Activated T-cell treated with anti-CD3 and anti-CD28 coated beads, Interleukin-2, amount 50 U/mL, for 24 hours (primary cell): ENCODE results near the gene PDZRN3.
"Not testable (repeated sequence)": the region's sequence is repeated elsewhere in the genome, so short reads cannot be mapped to it uniquely, and the experiment has no call there.

Experiments used
- DNase-seq: peaks from one replicate; pipeline ENCODE4 v3.0.0-alpha.2; 2020
- H3K27ac Mint-ChIP-seq: 2 replicates; pipeline ENCODE4 v1.8.0; 2020; ENCODE audit warnings: mild to moderate bottlenecking, mixed read lengths
- H3K27me3 Mint-ChIP-seq: 2 replicates; pipeline ENCODE4 v1.8.0; 2020; ENCODE audit warnings: mixed read lengths
- H3K36me3 Mint-ChIP-seq: 2 replicates; pipeline ENCODE4 v1.8.0; 2020; ENCODE audit warnings: low read depth, mixed read lengths
- H3K4me1 Mint-ChIP-seq: 2 replicates; pipeline ENCODE4 v1.8.0; 2020; ENCODE audit warnings: low read depth, mixed read lengths
- H3K4me3 Mint-ChIP-seq: 2 replicates; pipeline ENCODE4 v1.8.0; 2020; ENCODE audit warnings: mild to moderate bottlenecking, moderate library complexity, mixed read lengths
- H3K9me3 Mint-ChIP-seq: 2 replicates; pipeline ENCODE4 v1.8.0; 2020; ENCODE audit warnings: mixed read lengths

PDZRN3 gene

GRCh38 chr3:73568371-73568862 lies 56.3 kb downstream of the PDZRN3 start:
- H3K27me3 Mint-ChIP-seq: peaks cover 37% of the 10 kb centered on the region
- H3K36me3 Mint-ChIP-seq: no peaks in the 10 kb centered on the region
- DNase-seq: no peak
- no peak overlapping the region for H3K4me3 Mint-ChIP-seq
- H3K4me1 Mint-ChIP-seq: no peaks in the 10 kb centered on the region
- no peaks in the 10 kb centered on the region for H3K9me3 Mint-ChIP-seq
- no peak overlapping the region for H3K27ac Mint-ChIP-seq

GRCh38 chr3:73565374-73565773 lies 59.4 kb downstream of the PDZRN3 start:
- H3K36me3 Mint-ChIP-seq, DNase-seq, H3K27ac Mint-ChIP-seq, H3K4me3 Mint-ChIP-seq, H3K9me3 Mint-ChIP-seq, H3K4me1 Mint-ChIP-seq: not testable (repeated sequence)
- peaks cover 12% of the 10 kb centered on the region for H3K27me3 Mint-ChIP-seq

- Mint-ChIP-seq H3K4me3 (no peak overlapping the region), H3K27ac (no peak overlapping the region), H3K9me3 (no peaks in the 10 kb centered on the region)
Measured at GRCh38 chr3:73563896-73564582, 60.7 kb downstream of the PDZRN3 start.

GRCh38 chr3:73561494-73561893 lies 63.2 kb downstream of the PDZRN3 start:
- Mint-ChIP-seq H3K4me3 (no peak overlapping the region), H3K36me3 (no peaks in the 10 kb centered on the region), H3K27ac (no peak overlapping the region), H3K9me3 (no peaks in the 10 kb centered on the region), H3K27me3 (peaks cover 2% of the 10 kb centered on the region), H3K4me1 (no peaks in the 10 kb centered on the region)
- DNase-seq: no peak

More at GRCh38 chr3:73563896-73564582, 60.7 kb downstream of the PDZRN3 start:
- DNase-seq: no peak
- Mint-ChIP-seq H3K36me3 (no peaks in the 10 kb centered on the region), H3K27me3 (peaks cover 4% of the 10 kb centered on the region), H3K4me1 (no peaks in the 10 kb centered on the region)

- Mint-ChIP-seq H3K27ac (no peak overlapping the region), H3K27me3 (peaks cover 2% of the 10 kb centered on the region), H3K9me3 (no peaks in the 10 kb centered on the region), H3K4me3 (no peak overlapping the region), H3K36me3 (no peaks in the 10 kb centered on the region), H3K4me1 (no peaks in the 10 kb centered on the region)
- DNase-seq: no peak
Measured at GRCh38 chr3:73559749-73560148, 65.0 kb downstream of the PDZRN3 start.

GRCh38 chr3:73558727-73559075 lies 66.0 kb downstream of the PDZRN3 start:
- no peak overlapping the region for H3K27ac Mint-ChIP-seq
- H3K4me3 Mint-ChIP-seq: no peak overlapping the region
- H3K4me1 Mint-ChIP-seq: no peaks in the 10 kb centered on the region
- no peaks in the 10 kb centered on the region for H3K9me3 Mint-ChIP-seq
- no peaks in the 10 kb centered on the region for H3K36me3 Mint-ChIP-seq
- peaks cover 2% of the 10 kb centered on the region for H3K27me3 Mint-ChIP-seq
- no peak for DNase-seq

- Mint-ChIP-seq H3K27me3 (no peaks in the 10 kb centered on the region), H3K9me3 (no peaks in the 10 kb centered on the region), H3K27ac (no peak overlapping the region), H3K4me1 (no peaks in the 10 kb centered on the region), H3K36me3 (no peaks in the 10 kb centered on the region), H3K4me3 (no peak overlapping the region)
- DNase-seq: no peak
Measured at GRCh38 chr3:73557986-73558726, 66.6 kb downstream of the PDZRN3 start.

GRCh38 chr3:73556520-73557372 lies 68.0 kb downstream of the PDZRN3 start:
- DNase-seq: no peak
- no peaks in the 10 kb centered on the region for H3K36me3 Mint-ChIP-seq
- no peaks in the 10 kb centered on the region for H3K27me3 Mint-ChIP-seq
- no peaks in the 10 kb centered on the region for H3K9me3 Mint-ChIP-seq
- H3K4me1 Mint-ChIP-seq: no peaks in the 10 kb centered on the region
- no peak overlapping the region for H3K4me3 Mint-ChIP-seq
- H3K27ac Mint-ChIP-seq: no peak overlapping the region

- Mint-ChIP-seq H3K36me3 (no peaks in the 10 kb centered on the region), H3K9me3 (no peaks in the 10 kb centered on the region), H3K27ac (no peak overlapping the region), H3K4me3 (no peak overlapping the region), H3K27me3 (no peaks in the 10 kb centered on the region), H3K4me1 (no peaks in the 10 kb centered on the region)
- DNase-seq: no peak
Measured at GRCh38 chr3:73555076-73555475, 69.7 kb downstream of the PDZRN3 start.

- no peak overlapping the region for H3K27ac Mint-ChIP-seq
- no peak for DNase-seq
- no peaks in the 10 kb centered on the region for H3K27me3 Mint-ChIP-seq
- H3K36me3 Mint-ChIP-seq: no peaks in the 10 kb centered on the region
- no peak overlapping the region for H3K4me3 Mint-ChIP-seq
- H3K9me3 Mint-ChIP-seq: no peaks in the 10 kb centered on the region
- H3K4me1 Mint-ChIP-seq: no peaks in the 10 kb centered on the region
Measured at GRCh38 chr3:73552700-73553099, 72.0 kb downstream of the PDZRN3 start.

GRCh38 chr3:73550032-73550431 lies 74.7 kb downstream of the PDZRN3 start:
- no peak for DNase-seq
- H3K4me1 Mint-ChIP-seq: no peaks in the 10 kb centered on the region
- no peak overlapping the region for H3K4me3 Mint-ChIP-seq
- H3K27ac Mint-ChIP-seq: no peak overlapping the region
- no peaks in the 10 kb centered on the region for H3K36me3 Mint-ChIP-seq
- no peaks in the 10 kb centered on the region for H3K27me3 Mint-ChIP-seq
- no peaks in the 10 kb centered on the region for H3K9me3 Mint-ChIP-seq

- Mint-ChIP-seq H3K27me3 (no peaks in the 10 kb centered on the region), H3K4me1 (no peaks in the 10 kb centered on the region), H3K27ac (no peak overlapping the region), H3K36me3 (no peaks in the 10 kb centered on the region), H3K4me3 (no peak overlapping the region), H3K9me3 (no peaks in the 10 kb centered on the region)
- no peak for DNase-seq
Measured at GRCh38 chr3:73549051-73549600, 75.6 kb downstream of the PDZRN3 start.

GRCh38 chr3:73548436-73548835 lies 76.3 kb downstream of the PDZRN3 start:
- Mint-ChIP-seq H3K9me3 (no peaks in the 10 kb centered on the region), H3K4me3 (no peak overlapping the region), H3K27ac (no peak overlapping the region), H3K27me3 (peaks cover 2% of the 10 kb centered on the region), H3K4me1 (no peaks in the 10 kb centered on the region), H3K36me3 (no peaks in the 10 kb centered on the region)
- no peak for DNase-seq

GRCh38 chr3:73547427-73548248 lies 77.1 kb downstream of the PDZRN3 start:
- Mint-ChIP-seq H3K4me3 (no peak overlapping the region), H3K4me1 (no peaks in the 10 kb centered on the region), H3K27ac (no peak overlapping the region), H3K9me3 (no peaks in the 10 kb centered on the region), H3K36me3 (no peaks in the 10 kb centered on the region), H3K27me3 (peaks cover 3% of the 10 kb centered on the region)
- DNase-seq: no peak
